Gastrocnemius medialis (tissue), 4 donors: ENCODE measurements around the gene DENND6A.

ENCODE experiments used
- POLR2A ChIP-seq, 2 donors: fragments of 450-650 bp; IDR thresholded peaks; one replicate each; pipeline ENCODE4 v1.6.1; 2017; ENCODE audit warnings: antibody characterized with exemption in 2 of 2, mild to moderate bottlenecking in 2 of 2, moderate library complexity in 2 of 2
- TF ChIP-seq, protein P1 (sequence below), 5 experiments: fragments of 450-650 bp in 3 of 5; fragments of 200-600 bp in 2 of 5; sonication (generic) in 2 of 5; IDR thresholded peaks in 4 of 5; conservative IDR thresholded peaks in 1 of 5; 1 replicate in 4 of 5; 2 replicates in 1 of 5; pipeline ENCODE4 v1.5.1; 2016 to 2019; ENCODE audit warnings: antibody characterized with exemption in 5 of 5, mild to moderate bottlenecking in 3 of 5, moderate library complexity in 3 of 5

DNA sequence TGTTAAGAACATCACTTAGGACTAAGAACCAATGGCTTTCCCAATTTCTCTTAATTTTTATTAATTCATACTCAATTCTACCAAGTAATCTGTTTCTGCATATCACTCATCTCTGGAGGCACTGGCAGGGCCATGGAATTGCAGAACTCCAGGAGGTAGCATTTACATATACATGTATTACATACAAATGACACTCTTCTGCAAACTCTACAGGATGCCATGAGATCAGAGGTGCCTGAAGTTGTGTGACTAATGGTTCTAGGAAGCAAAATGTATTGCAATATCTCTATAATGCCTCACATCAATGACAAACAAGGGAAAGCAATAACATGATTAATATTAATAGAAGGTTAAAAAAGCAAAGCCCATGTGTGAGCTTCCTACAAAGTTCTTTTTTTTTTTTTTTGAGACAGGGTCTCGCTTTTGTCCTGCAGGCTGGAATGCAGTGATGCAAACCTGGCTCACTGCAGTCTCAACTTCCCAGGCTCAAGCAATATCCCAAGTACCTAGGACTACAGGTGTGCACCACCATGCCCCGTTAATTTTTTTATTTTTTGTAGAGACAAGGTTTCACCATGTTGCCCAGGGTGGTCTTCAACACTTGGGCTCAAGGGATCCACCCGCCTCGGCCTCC is 33.0 kb downstream of the DENND6A start:
- TF ChIP-seq, protein P1, sequence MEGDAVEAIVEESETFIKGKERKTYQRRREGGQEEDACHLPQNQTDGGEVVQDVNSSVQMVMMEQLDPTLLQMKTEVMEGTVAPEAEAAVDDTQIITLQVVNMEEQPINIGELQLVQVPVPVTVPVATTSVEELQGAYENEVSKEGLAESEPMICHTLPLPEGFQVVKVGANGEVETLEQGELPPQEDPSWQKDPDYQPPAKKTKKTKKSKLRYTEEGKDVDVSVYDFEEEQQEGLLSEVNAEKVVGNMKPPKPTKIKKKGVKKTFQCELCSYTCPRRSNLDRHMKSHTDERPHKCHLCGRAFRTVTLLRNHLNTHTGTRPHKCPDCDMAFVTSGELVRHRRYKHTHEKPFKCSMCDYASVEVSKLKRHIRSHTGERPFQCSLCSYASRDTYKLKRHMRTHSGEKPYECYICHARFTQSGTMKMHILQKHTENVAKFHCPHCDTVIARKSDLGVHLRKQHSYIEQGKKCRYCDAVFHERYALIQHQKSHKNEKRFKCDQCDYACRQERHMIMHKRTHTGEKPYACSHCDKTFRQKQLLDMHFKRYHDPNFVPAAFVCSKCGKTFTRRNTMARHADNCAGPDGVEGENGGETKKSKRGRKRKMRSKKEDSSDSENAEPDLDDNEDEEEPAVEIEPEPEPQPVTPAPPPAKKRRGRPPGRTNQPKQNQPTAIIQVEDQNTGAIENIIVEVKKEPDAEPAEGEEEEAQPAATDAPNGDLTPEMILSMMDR (IDR thresholded peaks at IDR 0.05 in 4 of 5, conservative IDR thresholded peaks at IDR 0.05 in 1 of 5), result no peak
- TF ChIP-seq POLR2A (IDR thresholded peaks at IDR 0.05), result no peak
